NCI-H748 (cell line): ENCODE measurements around the gene RPS15.
"Not testable (repeated sequence)": the region's sequence is repeated elsewhere in the genome, so short reads cannot be mapped to it uniquely, and the experiment has no call there.

Experiments
- DNase-seq: peaks from one replicate; lab custom pipeline; 2025; ENCODE audit not compliant: unreplicated experiment; lab: John Stamatoyannopoulos, UW

The RPS15 gene

GRCh38 chr19:1433119-1434039 is 4.8 kb upstream of the RPS15 start:
- no peak for DNase-seq

- DNase-seq: no peak
Measured at GRCh38 chr19:1434040-1434366, 4.2 kb upstream of the RPS15 start.

- DNase-seq: no peak
Measured at GRCh38 chr19:1434577-1435060, 3.6 kb upstream of the RPS15 start.

- no peak for DNase-seq
Measured at GRCh38 chr19:1435378-1435989, 2.7 kb upstream of the RPS15 start.

- DNase-seq: no peak
Measured at GRCh38 chr19:1437609-1438008, 587 bp upstream of the RPS15 start.

GRCh38 chr19:1438933-1439354 is 748 bp downstream of the RPS15 start:
- peak; percentile 32 for DNase-seq

- not testable (repeated sequence) for DNase-seq
Measured at GRCh38 chr19:1439525-1440417, 1.6 kb downstream of the RPS15 start.

- no peak for DNase-seq
Measured at GRCh38 chr19:1440418-1440801, 2.2 kb downstream of the RPS15 start.

- DNase-seq: no peak
Measured at GRCh38 chr19:1441022-1441426, 2.8 kb downstream of the RPS15 start.

GRCh38 chr19:1441677-1442438 is 3.7 kb downstream of the RPS15 start:
- no peak for DNase-seq

GRCh38 chr19:1445185-1445931 is 7.2 kb downstream of the RPS15 start:
- peak; percentile 60 for DNase-seq

- DNase-seq: peak; percentile 66
Measured at GRCh38 chr19:1445932-1446712, 7.9 kb downstream of the RPS15 start.

GRCh38 chr19:1446713-1447481 is 8.7 kb downstream of the RPS15 start:
- DNase-seq: peak; percentile 18

GRCh38 chr19:1447504-1447903 is 9.3 kb downstream of the RPS15 start:
- no peak for DNase-seq

- DNase-seq: no peak
Measured at GRCh38 chr19:1447944-1448343, 9.7 kb downstream of the RPS15 start.

GRCh38 chr19:1449467-1450442 is 11.6 kb downstream of the RPS15 start, which contains the start of gene APC2:
TSS of gene APC2 (plus strand) at chr19:1450121. CDS start at chr19:1453002, 2,881 bp downstream.
- peak; percentile 90 for DNase-seq
